ENCODE data around the gene TAAR1.

- TF ChIP-seq EZH2 (IDR thresholded peaks at IDR 0.05; ENCODE audit: insufficient read depth, poor library complexity, severe bottlenecking) (no peak), EZH2phosphoT487 (IDR thresholded peaks at IDR 0.05; ENCODE audit: insufficient read depth, low read depth) (no peak)
Observed at GRCh38 chr6:132614554-132614953, 44.4 kb downstream of the TAAR1 start.

All from GM23248 (cell line).